DMS153 treated with DMSO at 0.1 percent for 48 hours (cell line): ENCODE data around the gene DNAJC6.
"Not testable (repeated sequence)": the region's sequence is repeated elsewhere in the genome, so short reads cannot be mapped to it uniquely, and the experiment has no call there.

Experiments
- DNase-seq: peaks from one replicate; lab custom pipeline; 2025; ENCODE audit not compliant: unreplicated experiment; lab: John Stamatoyannopoulos, UW

Gene DNAJC6

GRCh38 chr1:65309304-65310077, at the start of gene DNAJC6:
Gene DNAJC6, plus strand, starts transcription at chr1:65309543. Its CDS starts 203 bp downstream, at chr1:65309746.
- peak; percentile 85 for DNase-seq

- DNase-seq = no peak
These were observed 49.5 kb upstream of the DNAJC6 start for GRCh38 chr1:65259816-65260215.

GRCh38 chr1:65260851-65261473, 48.4 kb upstream of the DNAJC6 start:
- DNase-seq = no peak

GRCh38 chr1:65263286-65263685, 46.1 kb upstream of the DNAJC6 start:
- no peak for DNase-seq

- peak; percentile 55 for DNase-seq
These were observed 45.0 kb upstream of the DNAJC6 start for GRCh38 chr1:65264197-65264929.

- DNase-seq = no peak
These were observed 44.1 kb upstream of the DNAJC6 start for GRCh38 chr1:65265296-65265650.

- DNase-seq = peak; percentile 34
These were observed 43.5 kb upstream of the DNAJC6 start for GRCh38 chr1:65265651-65266351.

- no peak for DNase-seq
These were observed 42.9 kb upstream of the DNAJC6 start for GRCh38 chr1:65266476-65266875.

- DNase-seq = no peak
These were observed 42.1 kb upstream of the DNAJC6 start for GRCh38 chr1:65267271-65267670.

GRCh38 chr1:65267683-65268082, 41.7 kb upstream of the DNAJC6 start:
- no peak for DNase-seq

- no peak for DNase-seq
These were observed 39.7 kb upstream of the DNAJC6 start for GRCh38 chr1:65269612-65270011.

- DNase-seq = no peak
These were observed 33.0 kb upstream of the DNAJC6 start for GRCh38 chr1:65276197-65276939.

GRCh38 chr1:65277605-65278347, 31.6 kb upstream of the DNAJC6 start:
- DNase-seq = no peak

- no peak for DNase-seq
These were observed 30.8 kb upstream of the DNAJC6 start for GRCh38 chr1:65278376-65279069.

GRCh38 chr1:65279070-65279779, 30.1 kb upstream of the DNAJC6 start:
- no peak for DNase-seq

GRCh38 chr1:65281846-65282245, 27.5 kb upstream of the DNAJC6 start:
- no peak for DNase-seq

- no peak for DNase-seq
These were observed 25.1 kb upstream of the DNAJC6 start for GRCh38 chr1:65284229-65284628.

GRCh38 chr1:65289449-65289848, 19.9 kb upstream of the DNAJC6 start:
- DNase-seq = no peak

GRCh38 chr1:65291818-65292217, 17.5 kb upstream of the DNAJC6 start:
- DNase-seq = not testable (repeated sequence)
